GM23248 (cell line): ENCODE data around the gene CPM.

Experiments used
- EZH2 ChIP-seq: fragments of 200-600 bp; sonication (generic); IDR thresholded peaks from 2 replicates; pipeline ENCODE4 v1.6.1; 2018; ENCODE audit warnings: antibody characterized with exemption, mild to moderate bottlenecking; ENCODE audit not compliant: insufficient read depth, poor library complexity, severe bottlenecking
- EZH2phosphoT487 ChIP-seq: fragments of 200-600 bp; sonication (generic); IDR thresholded peaks from 2 replicates; pipeline ENCODE4 v1.6.1; 2018; ENCODE audit warnings: antibody characterized with exemption, moderate library complexity, mild to moderate bottlenecking, low read depth; ENCODE audit not compliant: insufficient read depth

DNA sequence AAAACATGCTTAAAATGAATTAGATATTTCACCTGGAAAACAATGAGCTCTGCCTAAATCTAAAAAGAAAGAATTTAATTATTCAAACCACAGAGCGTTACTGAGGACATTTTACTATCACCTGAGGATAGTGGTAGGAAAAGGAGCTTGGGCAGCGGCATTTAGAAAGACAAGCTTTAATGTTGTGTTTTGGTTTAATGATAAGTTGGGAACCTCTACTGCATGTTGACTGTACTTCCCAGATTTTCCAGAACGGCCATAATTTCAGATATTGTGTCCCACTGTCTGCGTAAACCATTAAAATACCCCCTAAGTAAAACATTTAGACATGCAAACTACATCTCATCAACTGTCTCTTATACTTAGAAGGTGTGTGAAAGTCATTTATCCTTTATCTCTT, 55.4 kb downstream of the CPM start:
- TF ChIP-seq EZH2 (no peak), EZH2phosphoT487 (no peak)
